MCF 10A (cell line): ENCODE data around the gene BNC2. TPM values are rescaled to one million over a fixed set of nuclear protein-coding genes. Genes with fewer than 3 reads are reported as not detected.

Experiments
- BruUV-seq: library from RNA; stranded (reverse); fragments of 400-500 nt; replicated peaks from 2 replicates; lab custom pipeline; 2021; lab: Mats Ljungman, UMichigan
- CTCF ChIA-PET: fragments of 300-600 bp; sonication (Branson Sonifier 250); formaldehyde crosslinking; extraction: SDS; loops from one replicate; lab custom pipeline; 2021; ENCODE audit warnings: antibody characterized with exemption, inconsistent platforms; lab: Yijun Ruan, JAX
- POLR2A ChIA-PET: fragments of 300-600, 350-650 bp; sonication (Branson Sonifier 250); formaldehyde crosslinking; extraction: SDS; loops from one replicate; lab custom pipeline; 2020; ENCODE audit warnings: antibody characterized with exemption, inconsistent platforms; lab: Yijun Ruan, JAX
- DNase-seq: peaks from one replicate; pipeline ENCODE4 v3.0.0-alpha.2; 2018; ENCODE audit not compliant: unreplicated experiment
- H3K27ac Mint-ChIP-seq: one replicate; pipeline ENCODE4 v1.8.0; 2022; ENCODE audit warnings: mild to moderate bottlenecking, low read depth, mixed read lengths; ENCODE audit not compliant: unreplicated experiment
- H3K27me3 Mint-ChIP-seq: one replicate; pipeline ENCODE4 v1.8.0; 2022; ENCODE audit warnings: mixed read lengths; ENCODE audit not compliant: insufficient read depth, unreplicated experiment
- H3K36me3 Mint-ChIP-seq: one replicate; pipeline ENCODE4 v1.8.0; 2022; ENCODE audit warnings: mild to moderate bottlenecking, moderate library complexity, mixed read lengths; ENCODE audit not compliant: insufficient read depth, unreplicated experiment
- H3K4me1 Mint-ChIP-seq: one replicate; pipeline ENCODE4 v1.8.0; 2022; ENCODE audit warnings: mixed read lengths; ENCODE audit not compliant: insufficient read depth, unreplicated experiment
- H3K4me3 Mint-ChIP-seq: one replicate; pipeline ENCODE4 v1.8.0; 2022; ENCODE audit warnings: mild to moderate bottlenecking, moderate library complexity, mixed read lengths; ENCODE audit not compliant: unreplicated experiment
- H3K9me3 Mint-ChIP-seq: one replicate; pipeline ENCODE4 v1.8.0; 2022; ENCODE audit warnings: mixed read lengths; ENCODE audit not compliant: unreplicated experiment
- CTCF ChIP-seq: fragments of 200-600 bp; IDR thresholded peaks from one replicate; pipeline ENCODE4 v1.8.0; 2022; ENCODE audit warnings: antibody characterized with exemption, mild to moderate bottlenecking; ENCODE audit not compliant: unreplicated experiment
- intact Hi-C: fragments of 100-400 bp; cut with micrococcal nuclease; formaldehyde crosslinking; loops from 2 replicates; pipeline ENCODE4 v1.14.1; 2022
- total RNA-seq: library from RNA; stranded (reverse); gene quantifications from 2 replicates; pipeline ENCODE4 v1.2.3, GENCODE V29; 2022

The BNC2 gene
- total RNA-seq, 1 experiment from 2014 or later, result not detected

- peaks cover 6% of the 10 kb centered on the region for H3K4me1 Mint-ChIP-seq
- H3K4me3 Mint-ChIP-seq, result no peak overlapping the region
- peak; percentile 6 for DNase-seq
- peaks cover 23% of the 10 kb centered on the region for H3K27me3 Mint-ChIP-seq
- intact Hi-C loops, result no loop called here
- POLR2A ChIA-PET, result interaction anchor here (0.7 kb wide), 1 partner anchor 60 kb away, joined by 3 read pairs; no protein-coding TSS in a partner anchor
- no peaks in the 10 kb centered on the region for H3K36me3 Mint-ChIP-seq
- no peak for TF ChIP-seq CTCF
- no TSS peak for BruUV-seq
- no peak overlapping the region for H3K27ac Mint-ChIP-seq
- CTCF ChIA-PET, result interaction anchor here (0.6 to 1.0 kb wide), 4 partner anchors 9 to 1041 kb away, joined by 3 to 4 read pairs (median 3); no protein-coding TSS in a partner anchor
- H3K9me3 Mint-ChIP-seq, result no peaks in the 10 kb centered on the region
These were observed 45.7 kb downstream of the BNC2 start for GRCh38 chr9:16824545-16825330.

GRCh38 chr9:16823906-16824305, 46.6 kb downstream of the BNC2 start:
- Mint-ChIP-seq H3K9me3 (no peaks in the 10 kb centered on the region), H3K4me3 (no peak overlapping the region), H3K27me3 (peaks cover 23% of the 10 kb centered on the region), H3K4me1 (peaks cover 6% of the 10 kb centered on the region), H3K36me3 (no peaks in the 10 kb centered on the region), H3K27ac (no peak overlapping the region)
- ChIA-PET POLR2A (no interaction called here), CTCF (interaction anchor here (1.0 kb wide), 2 partner anchors 8 to 690 kb away, joined by 3 read pairs; no protein-coding TSS in a partner anchor)
- intact Hi-C loops, result no loop called here
- no peak for DNase-seq
- no TSS peak for BruUV-seq
- TF ChIP-seq CTCF, result no peak

- no peaks in the 10 kb centered on the region for H3K36me3 Mint-ChIP-seq
- no peak for TF ChIP-seq CTCF
- BruUV-seq, result no TSS peak
- no peak overlapping the region for H3K27ac Mint-ChIP-seq
- ChIA-PET POLR2A (no interaction called here), CTCF (interaction anchor here (0.5 to 0.6 kb wide), 2 partner anchors 45 to 295 kb away, joined by 3 read pairs; no protein-coding TSS in a partner anchor)
- intact Hi-C loops, result no loop called here
- no peak overlapping the region for H3K4me3 Mint-ChIP-seq
- H3K27me3 Mint-ChIP-seq, result peaks cover 7% of the 10 kb centered on the region
- no peaks in the 10 kb centered on the region for H3K9me3 Mint-ChIP-seq
- peaks cover 6% of the 10 kb centered on the region for H3K4me1 Mint-ChIP-seq
- DNase-seq, result no peak
These were observed 49.1 kb downstream of the BNC2 start for GRCh38 chr9:16821344-16821743.

GRCh38 chr9:16817514-16817913, 53.0 kb downstream of the BNC2 start:
- intact Hi-C loops, result no loop called here
- DNase-seq, result no peak
- BruUV-seq, result no TSS peak
- Mint-ChIP-seq H3K27ac (no peak overlapping the region), H3K4me3 (no peak overlapping the region), H3K27me3 (no peaks in the 10 kb centered on the region), H3K36me3 (no peaks in the 10 kb centered on the region), H3K9me3 (no peaks in the 10 kb centered on the region), H3K4me1 (no peaks in the 10 kb centered on the region)
- POLR2A ChIA-PET, result no interaction called here
- TF ChIP-seq CTCF, result no peak
- CTCF ChIA-PET, result no interaction called here
